Natural killer cell (primary cell): ENCODE results near the gene RALGDS. TPM values are rescaled to one million over a fixed set of nuclear protein-coding genes. Genes with fewer than 3 reads are reported as not detected.

Experiments used
- ATAC-seq, 3 donors: fragments of 150-1000 bp in 2 of 3; fragments of 200-7000 bp in 1 of 3; cut with Tn5 transposase; 1 replicate in 1 of 3; 2 replicates in 2 of 3; pipeline ENCODE4 v1.10.0; 2021; ENCODE audit warnings: mild to moderate bottlenecking in 2 of 3, moderate library complexity in 2 of 3
- DNase-seq, 2 donors: peaks; one replicate each; pipeline versions ENCODE4 v3.0.0 to v3.0.0-alpha.2; 2013 to 2021; ENCODE audit warnings: mixed read lengths in 1 of 2
- H3K27ac ChIP-seq: one replicate; pipeline ENCODE4 v1.5.1; 2013; ENCODE audit warnings: mild to moderate bottlenecking, low read length
- H3K27me3 ChIP-seq: one replicate; pipeline ENCODE4 v1.6.1; 2013; ENCODE audit warnings: low read length; ENCODE audit not compliant: control insufficient read depth, insufficient read depth
- H3K36me3 ChIP-seq: one replicate; pipeline ENCODE4 v1.6.1; 2013; ENCODE audit warnings: low read length; ENCODE audit not compliant: control insufficient read depth, insufficient read depth
- H3K4me1 ChIP-seq: one replicate; pipeline ENCODE4 v1.6.1; 2013; ENCODE audit warnings: low read length; ENCODE audit not compliant: control insufficient read depth, insufficient read depth
- H3K4me3 ChIP-seq: one replicate; pipeline ENCODE4 v1.5.1; 2013; ENCODE audit warnings: low read length
- H3K9me3 ChIP-seq: one replicate; pipeline ENCODE4 v1.6.1; 2013; ENCODE audit warnings: low read length; ENCODE audit not compliant: control insufficient read depth, insufficient read depth
- H3K27ac Mint-ChIP-seq, 2 donors: one replicate each; pipeline ENCODE4 v1.8.0; 2022; ENCODE audit warnings: mild to moderate bottlenecking in 2 of 2, mixed read lengths in 2 of 2, moderate library complexity in 1 of 2
- H3K27me3 Mint-ChIP-seq, 2 donors: one replicate each; pipeline ENCODE4 v1.8.0; 2022; ENCODE audit warnings: low read depth in 2 of 2, mixed read lengths in 2 of 2
- H3K36me3 Mint-ChIP-seq: one replicate; pipeline ENCODE4 v1.8.0; 2022; ENCODE audit warnings: mixed read lengths
- H3K4me1 Mint-ChIP-seq, 2 donors: one replicate each; pipeline ENCODE4 v1.8.0; 2022; ENCODE audit warnings: mixed read lengths in 2 of 2
- H3K4me3 Mint-ChIP-seq: one replicate; pipeline ENCODE4 v1.8.0; 2022; ENCODE audit warnings: mild to moderate bottlenecking, moderate library complexity, mixed read lengths
- H3K9me3 Mint-ChIP-seq, 2 donors: one replicate each; pipeline ENCODE4 v1.8.0; 2022; ENCODE audit warnings: mixed read lengths in 2 of 2
- CTCF ChIP-seq: fragments of 200-600 bp; IDR thresholded peaks from one replicate; pipeline ENCODE4 v1.8.0; 2022; ENCODE audit warnings: antibody characterized with exemption
- WGBS: methylation state at CpG from one replicate; pipeline ENCODE4 v1.1.7; 2013; ENCODE audit warnings: missing lambda C conversion rate; ENCODE audit not compliant: insufficient coverage; 5-methylcytosine and 5-hydroxymethylcytosine counted together
- intact Hi-C: fragments of 100-400 bp; cut with micrococcal nuclease; formaldehyde crosslinking; loops from one replicate; pipeline ENCODE4 v1.14.2; 2022
- total RNA-seq, 4 donors: library from RNA; stranded (reverse); fragments of 120-200 nt in 1 of 4; gene quantifications; one replicate each; pipeline versions ENCODE4 v1.2.3 to v1.2.4, GENCODE V29; 2013 to 2022

The RALGDS gene
- total RNA-seq, 3 donors from 2014 or later (not counting 1 experiment from before 2014, with no cell fraction given) = 206 to 250 (median 208) TPM

DNA sequence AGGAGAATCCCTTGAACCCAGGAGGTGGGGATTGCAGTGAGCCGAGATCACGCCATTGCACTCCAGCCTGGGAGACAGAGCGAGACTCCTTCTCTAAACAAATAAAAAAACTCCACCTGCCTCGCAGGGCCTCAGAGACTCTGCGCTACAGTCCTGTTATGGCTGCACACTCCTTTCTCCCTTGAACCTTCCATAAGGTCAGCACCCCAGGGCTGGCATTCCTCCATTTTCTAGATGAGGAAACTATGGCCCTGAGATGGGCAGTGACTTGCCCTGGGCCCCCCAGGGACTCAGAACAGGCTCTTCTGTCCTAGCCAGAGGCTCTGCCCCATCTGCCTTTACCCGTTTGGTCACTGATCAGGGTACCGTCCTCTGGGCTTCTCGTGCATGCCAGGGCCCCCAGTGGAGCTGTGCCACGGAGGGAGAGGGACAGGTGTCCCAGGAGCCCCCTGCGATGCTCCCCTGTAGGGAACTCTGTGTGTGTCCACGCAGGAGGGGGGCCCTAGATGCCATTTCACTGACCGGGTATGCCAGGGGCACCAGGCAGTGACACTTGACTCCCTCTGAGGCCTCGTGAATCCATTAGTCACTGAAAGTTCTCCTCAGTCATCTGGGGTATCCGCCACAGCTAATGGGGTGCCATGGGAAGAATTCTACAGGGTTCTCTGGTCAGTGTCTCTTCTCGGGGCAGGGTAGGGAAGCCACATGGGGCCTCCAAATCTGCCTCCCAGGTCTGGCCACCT lies 16.2 kb downstream of the RALGDS start:
- Mint-ChIP-seq H3K9me3 (no peaks in the 10 kb centered on the region), H3K36me3 (no peaks in the 10 kb centered on the region), H3K4me1 (peaks cover under 1 to 6% of the 10 kb centered on the region in 2 donors), H3K27ac (peak overlapping the region; percentile 80), H3K4me3 (peak overlapping the region; percentile 25), H3K27me3 (no peaks in the 10 kb centered on the region)
- H3K27me3 ChIP-seq = no peaks in the 10 kb centered on the region
- no peaks in the 10 kb centered on the region for H3K9me3 ChIP-seq
- WGBS = 96% methylated on average over 15 of the region's 15 CpGs
- ATAC-seq = no peak
- DNase-seq = no peak
- intact Hi-C loops = no loop called here
- H3K36me3 ChIP-seq = peaks cover 90% of the 10 kb centered on the region
- no peak overlapping the region for H3K27ac ChIP-seq
- H3K4me3 ChIP-seq = no peak overlapping the region
- no peak for TF ChIP-seq CTCF
- H3K4me1 ChIP-seq = peaks cover 5% of the 10 kb centered on the region

DNA sequence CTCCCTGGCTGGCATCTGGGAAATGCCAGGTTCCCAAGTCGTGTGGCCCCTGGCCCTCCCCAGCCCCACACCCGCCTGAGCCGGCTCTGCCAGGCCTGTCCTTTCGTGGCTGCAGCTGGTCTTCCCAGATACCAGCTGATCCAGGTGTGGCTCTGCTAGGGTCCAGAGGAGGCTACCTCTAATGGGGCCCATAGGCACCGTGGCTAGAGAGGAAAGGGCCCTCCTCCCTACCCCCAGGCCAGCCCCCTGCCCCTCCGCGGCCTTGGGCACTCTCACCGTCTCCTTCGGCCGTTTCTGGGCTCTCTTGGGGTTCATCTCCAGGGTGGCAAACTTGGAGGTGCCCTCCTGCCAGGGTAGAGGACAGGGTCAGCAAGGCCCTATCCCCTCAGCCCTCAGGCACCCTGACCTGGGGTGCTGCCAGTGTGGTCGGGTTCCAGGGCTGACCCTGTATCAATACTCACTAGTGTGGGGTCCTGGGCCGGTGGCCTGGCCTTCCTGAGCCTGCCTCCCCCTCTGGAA lies 17.0 kb downstream of the RALGDS start:
- peak overlapping the region; percentile 80 to 87 for H3K27ac Mint-ChIP-seq
- no peaks in the 10 kb centered on the region for H3K9me3 ChIP-seq
- H3K36me3 ChIP-seq = peaks cover 91% of the 10 kb centered on the region
- DNase-seq = no peak
- H3K4me3 ChIP-seq = no peak overlapping the region
- intact Hi-C loops = loop anchor here (1.0 kb wide), 2 partner anchors 44 to 76 kb away; no protein-coding TSS in a partner anchor
- ATAC-seq = no peak
- H3K9me3 Mint-ChIP-seq = no peaks in the 10 kb centered on the region
- TF ChIP-seq CTCF = no peak
- H3K4me3 Mint-ChIP-seq = no peak overlapping the region
- peaks cover 0 to 6% of the 10 kb centered on the region in 2 donors for H3K4me1 Mint-ChIP-seq
- no peaks in the 10 kb centered on the region for H3K36me3 Mint-ChIP-seq
- peaks cover 5% of the 10 kb centered on the region for H3K4me1 ChIP-seq
- no peaks in the 10 kb centered on the region for H3K27me3 Mint-ChIP-seq
- no peaks in the 10 kb centered on the region for H3K27me3 ChIP-seq
- WGBS = 94% methylated on average over 12 of the region's 12 CpGs
- H3K27ac ChIP-seq = no peak overlapping the region

DNA sequence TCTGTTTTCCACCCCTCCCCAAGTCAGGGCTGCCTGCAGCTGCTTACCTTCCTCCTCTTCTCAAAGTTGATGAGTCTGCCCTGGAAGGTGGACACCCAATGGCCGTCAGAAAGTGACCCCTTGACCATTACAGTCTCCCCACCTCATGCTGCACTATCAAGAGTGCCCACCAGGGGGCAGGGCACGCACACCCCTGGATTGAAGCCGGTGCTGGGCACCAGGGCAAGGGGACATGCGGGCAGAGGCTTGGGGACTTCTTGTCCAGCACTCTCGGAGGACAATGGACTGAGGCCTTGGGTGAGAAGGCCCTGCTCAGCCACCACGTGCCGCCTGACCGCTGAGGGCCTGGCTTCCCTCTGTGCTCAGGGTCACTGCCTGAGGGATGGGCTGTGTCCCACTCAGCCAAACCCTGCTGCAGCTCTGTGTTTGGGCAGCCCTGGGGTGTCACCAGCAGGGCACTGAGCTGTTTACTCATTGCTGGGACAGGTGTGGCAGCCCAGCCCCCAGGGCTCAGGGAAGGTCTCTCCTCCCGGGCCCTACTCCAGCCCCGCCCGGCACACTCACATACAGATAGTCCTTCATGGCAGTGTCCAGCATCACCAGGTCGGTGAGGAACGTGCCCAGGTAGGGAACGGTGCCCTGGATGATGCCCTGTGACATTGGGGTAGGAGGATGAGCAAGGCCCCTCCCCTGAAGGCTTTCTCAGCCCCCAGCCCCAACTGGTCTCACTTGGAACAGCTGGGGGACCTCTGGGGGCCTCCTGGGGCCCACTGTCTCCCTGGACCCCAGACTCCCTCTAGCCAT lies 17.7 kb downstream of the RALGDS start:
- Mint-ChIP-seq H3K9me3 (no peaks in the 10 kb centered on the region), H3K4me3 (no peak overlapping the region), H3K36me3 (no peaks in the 10 kb centered on the region), H3K27me3 (no peaks in the 10 kb centered on the region), H3K4me1 (peaks cover 0 to 6% of the 10 kb centered on the region in 2 donors), H3K27ac (peak overlapping the region; percentile 85 to 87)
- peaks cover 5% of the 10 kb centered on the region for H3K4me1 ChIP-seq
- no peaks in the 10 kb centered on the region for H3K9me3 ChIP-seq
- peak; percentile 69 to 81 (median 80) for ATAC-seq
- peak; percentile 97 for TF ChIP-seq CTCF
- peak; percentile 71 for DNase-seq
- H3K4me3 ChIP-seq = no peak overlapping the region
- peaks cover 91% of the 10 kb centered on the region for H3K36me3 ChIP-seq
- WGBS = 70% methylated on average over 14 of the region's 14 CpGs
- intact Hi-C loops = loop anchor here (1.0 kb wide), 2 partner anchors 45 to 77 kb away; no protein-coding TSS in a partner anchor
- H3K27me3 ChIP-seq = no peaks in the 10 kb centered on the region
- peak overlapping the region; percentile 15 for H3K27ac ChIP-seq
